ENCODE data around the gene KCNG4.

The KCNG4 gene

GRCh38 chr16:84271866-84272265, 32.1 kb upstream of the KCNG4 start:
- TF ChIP-seq GATA3 (IDR thresholded peaks at IDR 0.05; ENCODE audit: low read depth, low read length) (no peak), GATA2 (IDR thresholded peaks at IDR 0.05; ENCODE audit: low read depth, low read length) (no peak)

- TF ChIP-seq GATA3 (IDR thresholded peaks at IDR 0.05; ENCODE audit: low read depth, low read length), result no peak
Observed at GRCh38 chr16:84271037-84271436, 31.2 kb upstream of the KCNG4 start.

- TF ChIP-seq GATA2 (IDR thresholded peaks at IDR 0.05; ENCODE audit: low read depth, low read length) (no peak), GATA3 (IDR thresholded peaks at IDR 0.05; ENCODE audit: low read depth, low read length) (no peak)
Observed at GRCh38 chr16:84270531-84270930, 30.7 kb upstream of the KCNG4 start.

GRCh38 chr16:84270071-84270470, 30.3 kb upstream of the KCNG4 start:
- TF ChIP-seq GATA3 (IDR thresholded peaks at IDR 0.05; ENCODE audit: low read depth, low read length) (no peak), GATA2 (IDR thresholded peaks at IDR 0.05; ENCODE audit: low read depth, low read length) (no peak)

- TF ChIP-seq GATA3 (IDR thresholded peaks at IDR 0.05; ENCODE audit: low read depth, low read length), result no peak
- no peak for TF ChIP-seq GATA2 (IDR thresholded peaks at IDR 0.05; ENCODE audit: low read depth, low read length)
Observed at GRCh38 chr16:84268291-84269040, 28.7 kb upstream of the KCNG4 start.

GRCh38 chr16:84267380-84267779, 27.6 kb upstream of the KCNG4 start:
- TF ChIP-seq GATA3 (IDR thresholded peaks at IDR 0.05; ENCODE audit: low read depth, low read length) (no peak), GATA2 (IDR thresholded peaks at IDR 0.05; ENCODE audit: low read depth, low read length) (no peak)

- TF ChIP-seq GATA3 (IDR thresholded peaks at IDR 0.05; ENCODE audit: low read depth, low read length) (no peak), GATA2 (IDR thresholded peaks at IDR 0.05; ENCODE audit: low read depth, low read length) (no peak)
Observed at GRCh38 chr16:84266451-84266850, 26.6 kb upstream of the KCNG4 start.

GRCh38 chr16:84262939-84263338, 23.1 kb upstream of the KCNG4 start:
- no peak for TF ChIP-seq GATA2 (IDR thresholded peaks at IDR 0.05; ENCODE audit: low read depth, low read length)
- no peak for TF ChIP-seq GATA3 (IDR thresholded peaks at IDR 0.05; ENCODE audit: low read depth, low read length)

GRCh38 chr16:84262031-84262430, 22.2 kb upstream of the KCNG4 start:
- TF ChIP-seq GATA2 (IDR thresholded peaks at IDR 0.05; ENCODE audit: low read depth, low read length) (no peak), GATA3 (IDR thresholded peaks at IDR 0.05; ENCODE audit: low read depth, low read length) (no peak)

- no peak for TF ChIP-seq GATA3 (IDR thresholded peaks at IDR 0.05; ENCODE audit: low read depth, low read length)
- TF ChIP-seq GATA2 (IDR thresholded peaks at IDR 0.05; ENCODE audit: low read depth, low read length), result no peak
Observed at GRCh38 chr16:84260766-84261554, 21.1 kb upstream of the KCNG4 start.

GRCh38 chr16:84259691-84260090, 19.9 kb upstream of the KCNG4 start:
- TF ChIP-seq GATA3 (IDR thresholded peaks at IDR 0.05; ENCODE audit: low read depth, low read length) (no peak), GATA2 (IDR thresholded peaks at IDR 0.05; ENCODE audit: low read depth, low read length) (no peak)

GRCh38 chr16:84258266-84258665, 18.5 kb upstream of the KCNG4 start:
- TF ChIP-seq GATA2 (IDR thresholded peaks at IDR 0.05; ENCODE audit: low read depth, low read length), result no peak
- TF ChIP-seq GATA3 (IDR thresholded peaks at IDR 0.05; ENCODE audit: low read depth, low read length), result no peak

- TF ChIP-seq GATA2 (IDR thresholded peaks at IDR 0.05; ENCODE audit: low read depth, low read length) (no peak), GATA3 (IDR thresholded peaks at IDR 0.05; ENCODE audit: low read depth, low read length) (no peak)
Observed at GRCh38 chr16:84255050-84255810, 15.4 kb upstream of the KCNG4 start.

- TF ChIP-seq GATA3 (IDR thresholded peaks at IDR 0.05; ENCODE audit: low read depth, low read length), result no peak
- TF ChIP-seq GATA2 (IDR thresholded peaks at IDR 0.05; ENCODE audit: low read depth, low read length), result no peak
Observed at GRCh38 chr16:84254062-84254461, 14.2 kb upstream of the KCNG4 start.

All from SH-SY5Y (cell line).